NCI-H1105 treated with DMSO at 0.1 percent for 48 hours (cell line): Measurements from ENCODE around the gene SCGB3A1.

Experiments
- DNase-seq: peaks from one replicate; lab custom pipeline; 2025; lab: John Stamatoyannopoulos, UW

The SCGB3A1 gene

DNA sequence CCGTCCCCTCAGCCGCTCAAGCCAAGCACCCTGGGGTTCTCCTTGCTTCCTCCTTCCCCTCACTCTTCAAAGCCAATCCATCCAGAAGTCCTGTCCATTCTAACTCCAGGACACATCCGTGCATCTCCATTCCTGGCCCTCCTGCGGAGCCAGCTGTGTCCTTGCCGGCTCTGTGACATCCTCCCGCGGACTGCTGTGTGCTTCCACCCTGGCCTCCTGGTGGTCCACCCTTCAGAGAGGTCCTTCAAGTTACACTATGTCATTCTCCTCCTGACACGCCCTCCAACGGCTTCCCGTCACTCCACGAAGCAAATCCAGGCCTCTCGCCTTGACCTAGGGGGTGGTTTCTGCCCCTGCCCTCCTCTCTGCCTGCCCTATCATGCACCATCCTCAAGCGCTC is 13.0 kb upstream of the SCGB3A1 start:
- DNase-seq: no peak

DNA sequence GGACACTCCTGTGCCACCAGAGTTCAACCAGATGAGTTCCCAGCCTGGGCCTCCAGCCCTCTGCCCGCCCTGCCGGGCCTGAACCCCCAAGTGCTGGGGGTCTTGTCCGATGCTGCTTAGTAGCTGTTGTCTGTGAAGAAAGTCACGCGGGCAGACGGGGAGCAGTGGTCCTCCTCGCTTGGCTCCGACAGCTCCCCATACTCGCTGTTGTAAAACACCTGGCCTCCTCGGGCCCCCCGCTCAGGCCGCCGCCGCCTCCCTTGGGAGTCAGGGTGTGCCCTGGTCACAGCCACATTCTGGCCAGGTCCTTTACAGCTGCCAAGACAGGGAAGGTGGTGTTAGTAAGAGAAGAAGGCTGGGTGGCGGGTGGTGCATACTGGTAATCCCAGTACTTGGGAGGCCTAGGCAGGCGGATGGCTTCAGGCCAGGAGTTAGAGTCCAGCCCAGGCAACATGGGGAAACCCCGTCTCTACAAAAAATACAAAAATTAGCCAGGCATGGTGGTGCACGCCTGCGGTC is 11.8 kb upstream of the SCGB3A1 start:
- DNase-seq: no peak

DNA sequence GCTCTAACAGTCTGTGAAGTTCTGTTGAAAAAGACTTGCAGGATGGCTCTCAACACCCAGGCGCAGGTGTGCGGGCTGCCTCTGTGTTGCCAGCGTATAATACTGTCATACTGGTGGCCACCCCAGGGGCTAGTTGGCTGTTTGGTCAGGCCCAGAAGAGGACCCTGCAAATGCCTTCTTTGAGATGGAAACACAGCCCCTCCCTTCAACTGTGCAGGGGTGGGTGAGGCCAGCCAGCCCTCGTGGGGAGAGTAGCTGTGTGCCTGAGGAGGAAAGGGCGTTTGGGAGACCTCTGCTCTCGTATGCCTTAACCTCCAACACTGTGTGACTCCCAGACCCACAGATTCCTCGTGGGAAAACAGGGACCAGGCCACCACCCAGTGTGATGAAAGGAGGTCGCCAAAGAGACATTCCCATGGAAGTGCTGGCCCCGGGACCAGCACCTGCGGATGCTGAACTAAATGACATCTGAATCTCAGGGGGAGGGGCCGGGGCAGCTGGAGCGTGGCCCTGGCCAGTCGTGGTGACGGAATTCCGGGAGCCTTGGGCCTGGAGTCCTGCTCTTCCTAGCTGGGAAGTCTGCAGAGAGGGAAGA is 11.3 kb upstream of the SCGB3A1 start:
- no peak for DNase-seq

DNA sequence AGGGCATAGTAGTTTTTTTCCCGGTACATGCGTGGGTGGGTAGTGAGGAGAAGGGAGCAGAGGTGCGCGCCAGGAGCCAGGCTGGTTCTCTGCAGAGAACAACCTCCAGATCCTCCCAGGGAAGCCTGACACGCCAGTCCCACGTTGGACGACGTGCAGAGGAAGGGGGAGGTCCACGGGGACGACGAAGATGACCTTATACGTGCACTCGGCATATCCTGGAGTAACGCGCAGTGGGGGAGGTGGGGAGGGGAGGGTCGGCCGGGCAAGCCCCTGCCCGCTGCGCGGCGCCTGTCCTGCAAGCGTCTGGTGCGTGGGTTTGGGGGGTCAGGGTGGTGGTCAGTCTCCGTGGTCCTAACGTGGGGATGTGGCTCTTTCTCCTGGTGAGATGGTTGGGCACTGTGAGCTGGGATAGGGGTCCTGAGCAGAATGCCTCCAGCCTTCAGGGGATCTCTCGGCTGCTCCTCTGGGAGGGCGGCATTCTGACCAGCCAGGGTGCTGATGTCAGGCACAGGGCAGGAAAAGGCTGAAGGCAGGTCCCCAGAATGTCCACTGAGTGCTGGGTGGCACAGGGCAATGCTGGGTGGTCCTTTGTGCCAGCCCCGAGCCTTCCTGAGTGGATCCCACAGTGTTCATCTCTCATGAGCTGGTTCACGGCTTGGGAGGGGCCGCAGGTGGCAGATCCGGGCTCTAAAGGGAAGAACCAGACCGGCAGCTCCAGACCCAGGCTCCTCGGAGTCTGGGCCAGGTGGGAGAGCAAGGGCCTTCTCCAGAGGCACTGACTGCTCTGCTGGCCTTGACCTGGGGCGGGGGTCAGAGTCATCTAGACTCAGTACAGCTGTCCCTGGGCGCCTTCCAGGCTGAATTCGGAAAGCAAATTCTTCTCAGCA is 10.5 kb upstream of the SCGB3A1 start:
- no peak for DNase-seq

DNA sequence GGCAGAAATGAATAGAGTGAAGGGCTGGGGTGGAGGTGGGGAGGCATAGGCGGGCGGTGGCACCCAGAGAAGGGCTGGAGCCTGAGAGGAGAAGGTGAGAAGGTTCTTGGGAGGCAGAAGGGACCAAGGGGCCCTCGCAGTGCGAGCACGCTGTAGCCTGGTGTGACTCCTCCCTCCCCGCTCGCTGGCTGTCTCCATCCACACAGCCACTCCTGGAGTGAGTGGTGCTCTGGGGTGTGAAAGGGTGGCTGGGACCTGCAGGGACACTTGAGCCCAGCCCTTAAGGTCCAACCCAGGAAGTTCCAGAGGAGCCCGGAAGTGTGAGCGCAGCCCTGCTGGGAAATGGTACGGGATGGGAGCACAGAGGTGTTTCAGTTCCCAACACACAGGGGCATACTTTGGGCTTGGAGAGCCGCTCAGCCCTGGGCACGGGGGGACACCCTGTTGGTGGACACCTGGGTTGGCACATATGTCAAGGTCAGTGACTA is 9.3 kb upstream of the SCGB3A1 start:
- no peak for DNase-seq

DNA sequence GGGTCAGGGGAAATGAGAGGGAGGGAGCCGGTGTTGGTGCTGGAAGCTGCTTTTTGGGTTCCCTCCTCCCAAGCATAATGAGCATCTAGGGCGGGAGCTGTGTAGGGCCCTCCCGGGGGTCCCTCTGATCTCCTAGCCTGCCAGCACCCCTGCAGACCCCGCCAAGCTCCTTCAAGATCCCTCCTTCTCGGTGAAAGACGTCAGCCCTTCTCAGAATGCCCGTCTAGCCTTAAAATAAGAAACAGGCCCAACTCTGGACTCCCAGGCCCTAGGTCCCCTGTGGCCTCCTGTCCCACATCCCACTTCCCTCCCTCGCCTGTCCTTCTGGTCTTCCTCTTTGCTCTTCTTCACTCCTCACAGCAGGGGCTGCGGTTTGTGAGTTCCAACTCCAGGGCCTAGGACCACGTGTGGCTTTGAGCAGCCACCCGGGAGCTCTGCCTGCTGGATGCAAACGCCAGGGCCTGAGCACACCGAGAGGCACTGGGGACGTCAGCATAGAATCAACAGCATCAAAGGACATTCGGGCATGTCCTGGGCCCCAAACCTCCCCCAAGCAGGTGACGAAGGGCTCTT is 8.8 kb upstream of the SCGB3A1 start:
- DNase-seq: no peak

DNA sequence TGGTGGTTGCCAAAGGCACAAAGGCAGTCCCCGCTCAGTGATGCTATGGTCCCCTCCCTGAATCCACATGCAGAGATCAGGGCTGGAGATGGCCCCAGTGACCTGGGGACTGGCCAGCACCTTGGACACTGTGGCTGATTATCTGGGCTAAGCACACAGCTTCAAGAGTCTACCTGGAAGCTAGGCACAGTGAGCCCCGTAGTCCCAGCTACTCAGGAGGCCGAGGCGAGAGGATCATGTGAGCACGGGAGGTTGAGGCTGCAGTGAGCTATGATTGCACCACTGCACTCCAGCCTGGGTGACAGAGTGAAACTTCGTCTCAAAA is 8.3 kb upstream of the SCGB3A1 start:
- DNase-seq: no peak

DNA sequence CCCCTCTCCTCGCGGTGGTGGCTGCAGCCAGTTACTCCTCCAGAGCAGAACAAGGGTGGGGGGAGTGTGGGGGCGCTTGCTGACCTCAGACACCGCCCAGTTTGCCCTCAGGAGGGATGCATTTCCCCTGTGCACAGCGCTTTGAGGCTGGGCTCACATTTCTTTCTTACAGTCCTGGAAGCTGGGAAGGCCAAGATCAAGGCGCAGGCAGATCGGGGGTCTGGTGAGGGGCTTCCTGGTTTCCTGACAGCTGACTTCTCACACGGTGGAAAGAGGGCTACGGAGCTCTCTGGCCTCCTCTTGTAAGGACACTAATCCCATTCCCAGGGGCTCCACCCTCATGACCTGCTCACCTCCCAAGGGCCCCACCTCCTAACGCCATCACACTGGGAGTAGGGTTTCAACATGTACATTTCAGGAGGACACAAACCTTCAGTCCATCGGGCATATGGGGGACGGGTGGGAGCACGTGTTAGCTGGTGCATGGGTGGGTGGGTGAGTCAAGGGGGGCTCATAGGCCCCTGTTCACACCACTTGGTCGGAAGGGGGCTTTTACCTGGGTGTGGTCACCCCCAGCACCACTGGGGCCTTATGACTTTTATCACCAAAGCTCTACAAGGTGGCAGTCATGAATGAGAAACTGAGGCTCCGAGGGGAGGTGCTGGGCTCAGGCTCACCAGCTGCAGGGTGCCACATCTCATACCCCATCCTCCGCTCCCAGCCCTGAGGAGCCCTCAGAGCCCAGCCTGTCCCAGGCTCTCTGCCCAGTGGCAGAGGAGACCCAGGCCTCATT is 7.7 kb upstream of the SCGB3A1 start:
- DNase-seq: no peak

- no peak for DNase-seq
Observed at GRCh38 chr5:180598316-180598701, 7.0 kb upstream of the SCGB3A1 start.

DNA sequence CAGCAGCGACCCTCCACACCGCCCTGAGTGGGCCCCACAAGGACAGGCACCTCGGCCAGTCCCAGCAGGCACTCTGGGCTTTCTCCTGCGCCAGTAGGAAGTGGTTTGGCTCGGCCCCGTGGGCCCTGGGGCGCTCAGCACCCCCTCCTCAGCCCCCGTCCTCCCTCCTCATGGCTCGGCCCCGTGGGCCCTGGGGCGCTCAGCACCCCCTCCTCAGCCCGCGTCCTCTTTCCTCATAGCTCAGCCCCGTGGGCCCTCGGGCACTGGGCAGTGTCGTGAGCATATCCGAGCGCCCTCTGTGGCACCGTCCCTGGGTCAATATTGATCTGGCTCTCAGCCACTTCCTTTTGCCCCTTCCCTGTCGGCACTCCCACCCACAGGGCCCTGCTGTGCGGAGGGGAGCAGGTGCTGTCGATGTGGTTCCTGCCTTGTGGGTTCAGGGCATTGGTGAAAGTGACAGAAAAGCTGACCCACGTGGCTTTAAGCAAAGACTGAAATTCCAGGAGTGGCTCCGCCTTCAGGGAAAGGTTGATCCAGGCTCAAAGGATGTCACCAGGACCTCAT is 5.5 kb upstream of the SCGB3A1 start:
- no peak for DNase-seq

DNA sequence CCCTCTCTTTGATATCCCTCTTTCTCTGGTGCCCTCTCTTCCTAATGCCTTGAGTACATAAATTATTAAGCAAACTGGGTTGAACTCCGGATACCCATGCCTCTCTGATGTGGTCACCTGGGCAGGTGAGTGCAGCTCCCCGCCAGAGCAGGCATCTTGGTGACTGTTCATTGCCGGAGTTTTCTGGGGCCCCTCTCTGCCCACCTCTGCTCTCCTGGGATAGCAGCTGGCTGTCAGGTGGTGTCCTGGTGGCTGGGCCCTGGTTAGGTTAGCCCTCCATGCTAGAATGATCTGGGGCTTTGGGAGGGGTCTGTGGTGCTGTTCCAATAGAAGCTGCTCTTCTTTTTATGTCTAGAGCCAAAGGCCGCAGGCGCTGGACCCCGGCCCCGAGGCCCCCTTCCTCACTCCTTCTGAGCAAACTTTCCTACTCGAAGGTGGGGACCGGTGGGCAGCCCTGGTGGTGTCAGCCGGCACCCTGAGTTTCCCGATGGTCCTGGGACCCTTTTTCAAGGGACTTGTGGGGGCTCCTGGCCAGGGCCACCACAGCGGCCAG is 4.9 kb upstream of the SCGB3A1 start:
- DNase-seq: no peak

DNA sequence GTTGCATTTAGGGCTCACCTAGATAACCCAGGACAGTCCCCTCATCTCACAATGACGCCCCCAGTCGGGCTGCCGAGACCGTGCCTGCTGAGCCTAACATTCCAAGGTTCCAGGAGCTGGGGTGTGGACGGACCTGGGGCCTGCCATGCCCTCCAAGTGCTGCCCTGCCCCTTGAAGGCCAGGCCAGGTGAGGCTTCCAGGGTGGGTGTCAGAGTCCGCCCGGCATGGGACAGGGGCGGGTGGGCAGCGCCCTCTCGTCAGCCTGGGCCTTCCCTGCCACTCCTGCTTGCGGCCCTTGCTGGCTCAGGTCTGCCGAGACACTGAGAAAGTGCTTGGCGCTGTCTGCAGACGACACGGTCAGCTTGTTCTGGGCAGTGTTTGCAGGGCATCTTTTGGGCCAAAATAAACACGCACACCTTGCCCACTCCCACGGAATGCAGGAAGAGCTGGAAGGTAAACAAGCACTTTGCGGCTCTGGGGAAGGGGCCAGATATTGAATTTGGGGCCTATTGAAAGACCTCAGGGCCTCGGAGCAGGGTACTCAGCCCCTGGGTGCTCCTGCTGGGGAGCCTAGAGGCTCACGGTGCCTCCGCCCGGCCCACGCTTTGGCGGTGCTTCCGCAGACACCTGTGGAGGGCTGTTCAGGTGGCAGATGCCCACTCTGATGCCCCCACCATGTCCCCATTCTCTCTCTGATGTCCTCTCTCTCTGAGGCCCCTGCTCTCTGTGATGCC is 4.2 kb upstream of the SCGB3A1 start:
- no peak for DNase-seq

GRCh38 chr5:180595046-180595379 is 3.7 kb upstream of the SCGB3A1 start:
- DNase-seq: no peak

DNA sequence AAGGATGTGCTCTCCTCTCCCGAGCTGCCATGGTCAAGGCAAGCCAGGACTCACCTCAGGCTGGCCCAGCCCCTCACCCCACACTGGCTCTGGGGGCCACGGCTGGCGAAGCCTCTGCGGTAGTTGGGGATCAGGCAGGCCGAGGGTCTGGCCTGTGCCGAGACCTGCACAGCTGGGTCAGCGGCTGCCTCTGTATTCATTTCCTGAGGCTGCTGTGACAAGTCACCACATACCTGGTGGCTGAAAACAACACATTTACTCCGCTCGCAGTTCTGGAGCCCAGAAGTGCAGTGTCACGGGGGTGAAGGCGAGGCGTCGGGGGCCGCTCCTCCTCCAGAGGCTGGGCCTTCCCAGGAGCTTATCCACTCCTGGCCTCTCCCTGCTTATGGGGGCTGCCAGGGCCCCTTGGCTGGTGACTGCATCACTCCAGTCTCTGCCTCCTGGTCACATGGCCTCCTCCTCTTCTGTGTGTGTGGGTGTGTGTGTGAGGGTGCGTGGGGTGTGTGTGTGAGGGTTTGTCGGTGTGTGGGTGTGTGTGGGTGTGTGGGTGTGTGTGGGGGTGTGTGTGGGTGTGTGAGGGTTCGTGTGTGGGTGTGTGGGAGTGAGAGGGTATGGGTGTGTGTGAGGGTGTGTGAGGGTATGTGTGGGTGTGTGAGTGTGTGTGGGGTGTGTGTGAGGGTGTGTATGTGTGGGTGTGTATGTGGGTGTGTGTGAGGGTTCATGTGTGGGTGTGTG is 3.2 kb upstream of the SCGB3A1 start:
- no peak for DNase-seq

DNA sequence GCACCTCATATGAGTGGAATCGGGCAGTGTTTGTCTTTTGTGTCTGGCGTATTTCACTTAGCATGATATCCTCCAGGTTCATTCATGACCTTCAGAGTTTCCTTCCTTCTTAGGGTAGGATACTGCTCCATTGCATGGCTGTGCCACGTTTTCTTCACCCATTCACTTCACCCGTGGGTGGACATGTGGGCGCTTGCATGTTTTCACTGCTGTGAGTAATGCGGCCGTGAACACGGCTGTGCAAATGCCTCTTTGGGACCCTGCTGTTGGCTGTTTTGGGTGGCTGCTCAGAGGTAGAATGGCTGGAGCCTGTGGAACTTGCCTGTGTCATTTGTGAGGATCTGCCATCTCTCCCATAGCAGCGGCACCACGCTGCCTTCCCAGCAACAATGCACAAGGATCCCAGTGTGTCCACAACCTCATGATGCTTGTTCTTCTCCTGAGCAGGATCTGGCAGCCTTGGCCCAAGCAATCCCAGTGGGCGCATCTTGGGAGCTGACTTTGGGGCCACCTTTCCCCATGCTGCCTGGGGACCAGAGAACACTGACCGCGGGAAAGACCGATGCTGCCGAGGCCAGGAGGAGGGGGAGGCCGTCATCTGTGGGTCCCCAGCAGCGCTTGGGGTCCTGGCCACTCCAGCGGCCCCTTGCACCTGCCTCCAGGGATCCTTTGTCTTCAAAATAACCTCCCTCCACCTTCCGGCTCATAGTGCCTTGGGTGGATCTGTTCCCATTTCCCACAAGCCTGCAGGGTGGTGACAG is 2.3 kb upstream of the SCGB3A1 start:
- no peak for DNase-seq

DNA sequence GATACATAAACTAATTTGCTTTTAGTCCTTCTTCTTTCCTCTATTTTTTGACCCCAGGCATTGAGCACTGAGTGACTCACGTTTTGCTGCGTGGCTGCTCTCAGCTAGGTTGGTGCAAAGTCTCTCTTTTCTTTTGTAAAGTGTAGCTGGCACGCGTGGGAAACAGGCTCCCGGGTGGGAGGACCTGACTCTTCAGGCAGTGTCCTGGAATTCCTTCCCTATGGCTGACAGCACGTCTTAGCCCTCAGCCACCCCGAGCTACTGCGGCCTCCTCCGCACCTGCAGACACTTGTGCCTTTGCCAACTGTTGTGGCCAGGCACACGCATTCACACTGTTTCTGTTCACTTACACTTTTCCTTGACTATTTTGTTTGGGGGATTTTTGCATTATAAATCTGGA is 877 bp upstream of the SCGB3A1 start:
- DNase-seq: no peak

GRCh38 chr5:180590543-180591310 is 572 bp downstream of the SCGB3A1 start:
- DNase-seq: no peak

- no peak for DNase-seq
Observed at GRCh38 chr5:180589771-180590542, 1.3 kb downstream of the SCGB3A1 start.
